ENCODE measurements around the gene PRORP. TPM values are rescaled to one million over a fixed set of nuclear protein-coding genes. Genes with fewer than 3 reads are reported as not detected.

PRORP gene
- total RNA-seq, 2 experiments from 2014 or later, result 38.7 to 39.1 TPM

DNA sequence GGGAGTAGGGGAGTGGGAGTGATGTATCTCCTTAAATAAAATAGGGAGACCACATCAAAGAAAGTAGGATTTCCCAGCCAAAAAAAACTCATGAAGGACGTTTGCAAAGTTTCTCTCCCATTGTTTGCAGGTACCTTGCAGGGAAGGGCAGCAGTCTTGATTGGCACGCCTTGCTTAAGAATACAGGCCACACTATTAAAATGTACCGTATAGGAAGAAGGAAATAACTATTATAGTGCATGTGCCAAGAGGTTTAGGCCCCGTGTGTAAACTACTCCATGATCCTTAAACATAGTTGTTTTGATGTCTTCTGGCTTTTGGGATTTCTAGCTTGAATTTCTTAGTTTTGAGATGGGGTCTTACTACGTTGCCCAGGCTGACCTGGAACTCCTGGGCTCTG, 42.5 kb downstream of the PRORP start:
- CTCF ChIA-PET, result interaction anchor here (1.0 kb wide), 1 partner anchor 38 kb away, joined by 3 read pairs; no protein-coding TSS in a partner anchor

GRCh38 chr14:35167496-35167895, 45.1 kb downstream of the PRORP start:
- ChIA-PET CTCF (no interaction called here), POLR2A (no interaction called here)

More for the DNA sequence above, 42.5 kb downstream of the PRORP start:
- POLR2A ChIA-PET, result no interaction called here

Other genes with a start within 250 kb of the PRORP start
- gene BAZ1A, start 247.2 kb upstream of the PRORP start, total RNA-seq, result 10 to 100 TPM; 61.6 to 61.8 TPM
- 10 to 100 TPM; 72.4 to 74.1 TPM for gene SRP54, start 139.6 kb upstream of the PRORP start, total RNA-seq
- gene FAM177A1, start 76.3 kb upstream of the PRORP start, total RNA-seq, result 10 to 100 TPM; 37.1 to 40.1 TPM
- gene PPP2R3C, start 562 bp upstream of the PRORP start, total RNA-seq, result 10 to 100 TPM; 39.4 to 39.7 TPM
- 100 to 1,000 TPM; 382 to 390 TPM for gene PSMA6, start 169.8 kb downstream of the PRORP start, total RNA-seq

Measured in activated CD8-positive, alpha-beta memory T cell treated with anti-CD3 and anti-CD28 coated beads for 36 hours (primary cell).